Measurements from ENCODE around the gene PGAP1.

The PGAP1 gene

GRCh38 chr2:196966061-196966460 lies 39.6 kb upstream of the PGAP1 start:
- DNase-seq (ENCODE audit: low read depth, low spot score), result no peak
- H3K9ac ChIP-seq (ENCODE audit: insufficient read length, low read depth), result no peak overlapping the region
- no peak for TF ChIP-seq YY1 (IDR thresholded peaks at IDR 0.05; ENCODE audit: insufficient read depth, insufficient read length)
- TF ChIP-seq SUZ12 (IDR thresholded peaks at IDR 0.05; ENCODE audit: extremely low read depth, insufficient read depth, insufficient read length), result no peak
- TF ChIP-seq ZNF274 (IDR thresholded peaks at IDR 0.05; ENCODE audit: low read depth, low read length), result no peak

GRCh38 chr2:196965651-196966050 lies 39.1 kb upstream of the PGAP1 start:
- no peaks in the 10 kb centered on the region for H3K4me1 ChIP-seq (ENCODE audit: insufficient read depth, insufficient read length)
- no peaks in the 10 kb centered on the region for H3K9me3 ChIP-seq (ENCODE audit: insufficient read depth, low read length)
- no peaks in the 10 kb centered on the region for H3K36me3 ChIP-seq (ENCODE audit: insufficient read depth, insufficient read length, low read length)
- no peaks in the 10 kb centered on the region for H3K27me3 ChIP-seq (ENCODE audit: insufficient read depth, insufficient read length)
- no peak for DNase-seq (ENCODE audit: low read depth, low spot score)
- no peak overlapping the region for H3K4me3 ChIP-seq (ENCODE audit: insufficient read length, low read depth)
- no peak overlapping the region for H3K9ac ChIP-seq (ENCODE audit: insufficient read length, low read depth)
- TF ChIP-seq ZNF274 (IDR thresholded peaks at IDR 0.05; ENCODE audit: low read depth, low read length) (no peak), YY1 (IDR thresholded peaks at IDR 0.05; ENCODE audit: insufficient read depth, insufficient read length) (no peak), SUZ12 (IDR thresholded peaks at IDR 0.05; ENCODE audit: extremely low read depth, insufficient read depth, insufficient read length) (no peak)

More at GRCh38 chr2:196966061-196966460, 39.6 kb upstream of the PGAP1 start:
- H3K27me3 ChIP-seq (ENCODE audit: insufficient read depth, insufficient read length), result no peaks in the 10 kb centered on the region
- no peaks in the 10 kb centered on the region for H3K4me1 ChIP-seq (ENCODE audit: insufficient read depth, insufficient read length)
- H3K9me3 ChIP-seq (ENCODE audit: insufficient read depth, low read length), result no peaks in the 10 kb centered on the region
- H3K36me3 ChIP-seq (ENCODE audit: insufficient read depth, insufficient read length, low read length), result no peaks in the 10 kb centered on the region
- H3K4me3 ChIP-seq (ENCODE audit: insufficient read length, low read depth), result no peak overlapping the region

GRCh38 chr2:196963961-196964360 lies 37.5 kb upstream of the PGAP1 start:
- Histone ChIP-seq H3K9me3 (ENCODE audit: insufficient read depth, low read length) (no peaks in the 10 kb centered on the region), H3K36me3 (ENCODE audit: insufficient read depth, insufficient read length, low read length) (no peaks in the 10 kb centered on the region), H3K9ac (ENCODE audit: insufficient read length, low read depth) (no peak overlapping the region), H3K4me3 (ENCODE audit: insufficient read length, low read depth) (no peak overlapping the region), H3K4me1 (ENCODE audit: insufficient read depth, insufficient read length) (no peaks in the 10 kb centered on the region), H3K27me3 (ENCODE audit: insufficient read depth, insufficient read length) (no peaks in the 10 kb centered on the region)
- DNase-seq (ENCODE audit: low read depth, low spot score), result no peak
- TF ChIP-seq SUZ12 (IDR thresholded peaks at IDR 0.05; ENCODE audit: extremely low read depth, insufficient read depth, insufficient read length) (no peak), ZNF274 (IDR thresholded peaks at IDR 0.05; ENCODE audit: low read depth, low read length) (no peak), YY1 (IDR thresholded peaks at IDR 0.05; ENCODE audit: insufficient read depth, insufficient read length) (no peak)

- no peak for DNase-seq (ENCODE audit: low read depth, low spot score)
- TF ChIP-seq ZNF274 (IDR thresholded peaks at IDR 0.05; ENCODE audit: low read depth, low read length), result no peak
- TF ChIP-seq SUZ12 (IDR thresholded peaks at IDR 0.05; ENCODE audit: extremely low read depth, insufficient read depth, insufficient read length), result no peak
- no peak for TF ChIP-seq YY1 (IDR thresholded peaks at IDR 0.05; ENCODE audit: insufficient read depth, insufficient read length)
These were observed 36.5 kb upstream of the PGAP1 start for GRCh38 chr2:196963043-196963442.

GRCh38 chr2:196962325-196962724 lies 35.8 kb upstream of the PGAP1 start:
- DNase-seq (ENCODE audit: low read depth, low spot score), result no peak
- H3K27me3 ChIP-seq (ENCODE audit: insufficient read depth, insufficient read length), result no peaks in the 10 kb centered on the region
- no peaks in the 10 kb centered on the region for H3K36me3 ChIP-seq (ENCODE audit: insufficient read depth, insufficient read length, low read length)
- TF ChIP-seq YY1 (IDR thresholded peaks at IDR 0.05; ENCODE audit: insufficient read depth, insufficient read length), result no peak
- no peak for TF ChIP-seq ZNF274 (IDR thresholded peaks at IDR 0.05; ENCODE audit: low read depth, low read length)
- TF ChIP-seq SUZ12 (IDR thresholded peaks at IDR 0.05; ENCODE audit: extremely low read depth, insufficient read depth, insufficient read length), result no peak
- H3K9me3 ChIP-seq (ENCODE audit: insufficient read depth, low read length), result no peaks in the 10 kb centered on the region
- H3K9ac ChIP-seq (ENCODE audit: insufficient read length, low read depth), result no peak overlapping the region
- no peak overlapping the region for H3K4me3 ChIP-seq (ENCODE audit: insufficient read length, low read depth)
- no peaks in the 10 kb centered on the region for H3K4me1 ChIP-seq (ENCODE audit: insufficient read depth, insufficient read length)

More at GRCh38 chr2:196963043-196963442, 36.5 kb upstream of the PGAP1 start:
- Histone ChIP-seq H3K9ac (ENCODE audit: insufficient read length, low read depth) (no peak overlapping the region), H3K27me3 (ENCODE audit: insufficient read depth, insufficient read length) (no peaks in the 10 kb centered on the region), H3K4me1 (ENCODE audit: insufficient read depth, insufficient read length) (no peaks in the 10 kb centered on the region), H3K9me3 (ENCODE audit: insufficient read depth, low read length) (no peaks in the 10 kb centered on the region), H3K4me3 (ENCODE audit: insufficient read length, low read depth) (no peak overlapping the region), H3K36me3 (ENCODE audit: insufficient read depth, insufficient read length, low read length) (no peaks in the 10 kb centered on the region)

- DNase-seq (ENCODE audit: low read depth, low spot score), result no peak
- no peaks in the 10 kb centered on the region for H3K9me3 ChIP-seq (ENCODE audit: insufficient read depth, low read length)
- no peaks in the 10 kb centered on the region for H3K27me3 ChIP-seq (ENCODE audit: insufficient read depth, insufficient read length)
- H3K9ac ChIP-seq (ENCODE audit: insufficient read length, low read depth), result no peak overlapping the region
- TF ChIP-seq ZNF274 (IDR thresholded peaks at IDR 0.05; ENCODE audit: low read depth, low read length), result no peak
- H3K36me3 ChIP-seq (ENCODE audit: insufficient read depth, insufficient read length, low read length), result no peaks in the 10 kb centered on the region
- H3K4me3 ChIP-seq (ENCODE audit: insufficient read length, low read depth), result no peak overlapping the region
- no peaks in the 10 kb centered on the region for H3K4me1 ChIP-seq (ENCODE audit: insufficient read depth, insufficient read length)
These were observed 35.4 kb upstream of the PGAP1 start for GRCh38 chr2:196961889-196962288.

GRCh38 chr2:196959734-196960338 lies 33.3 kb upstream of the PGAP1 start:
- Histone ChIP-seq H3K9me3 (ENCODE audit: insufficient read depth, low read length) (no peaks in the 10 kb centered on the region), H3K36me3 (ENCODE audit: insufficient read depth, insufficient read length, low read length) (no peaks in the 10 kb centered on the region), H3K4me3 (ENCODE audit: insufficient read length, low read depth) (no peak overlapping the region), H3K4me1 (ENCODE audit: insufficient read depth, insufficient read length) (no peaks in the 10 kb centered on the region), H3K9ac (ENCODE audit: insufficient read length, low read depth) (no peak overlapping the region), H3K27me3 (ENCODE audit: insufficient read depth, insufficient read length) (no peaks in the 10 kb centered on the region)
- no peak for TF ChIP-seq YY1 (IDR thresholded peaks at IDR 0.05; ENCODE audit: insufficient read depth, insufficient read length)
- TF ChIP-seq ZNF274 (IDR thresholded peaks at IDR 0.05; ENCODE audit: low read depth, low read length), result no peak
- no peak for TF ChIP-seq SUZ12 (IDR thresholded peaks at IDR 0.05; ENCODE audit: extremely low read depth, insufficient read depth, insufficient read length)
- DNase-seq (ENCODE audit: low read depth, low spot score), result no peak
